Panc1 (cell line): ENCODE data around the gene PARP9. TPM values are rescaled to one million over a fixed set of nuclear protein-coding genes. Genes with fewer than 3 reads are reported as not detected.

ENCODE experiments used
- ATAC-seq: fragments of 200-7000 bp; cut with Tn5 transposase; 2 replicates; pipeline ENCODE4 v1.9.1; 2020; ENCODE audit warnings: mild to moderate bottlenecking, moderate library complexity
- BruUV-seq: library from RNA; stranded (reverse); fragments of 400-500 nt; replicated peaks from 2 replicates; lab custom pipeline; 2021; lab: Mats Ljungman, UMichigan
- CTCF ChIA-PET: fragments of 300-600 bp; sonication (Branson Sonifier 250); formaldehyde crosslinking; loops from one replicate; lab custom pipeline; 2022; ENCODE audit warnings: antibody characterized with exemption; lab: Charles Lee
- POLR2A ChIA-PET: fragments of 300-600 bp; sonication (Branson Sonifier 250); formaldehyde crosslinking; loops from one replicate; lab custom pipeline; 2022; ENCODE audit warnings: antibody characterized with exemption; lab: Charles Lee
- DNase-seq: peaks from one replicate; pipeline ENCODE4 v3.0.0-alpha.2; 2010; ENCODE audit warnings: low read depth, low spot score
- H3K27ac ChIP-seq: 2 replicates; pipeline ENCODE4 v1.5.1; 2011; ENCODE audit warnings: mild to moderate bottlenecking, low read length, inconsistent platforms
- H3K27me3 ChIP-seq: fragments of 200-500 bp; sonication (Bioruptor generic); 2 replicates; pipeline ENCODE4 v1.6.0; 2014; ENCODE audit warnings: low read length, inconsistent platforms; ENCODE audit not compliant: control insufficient read depth, insufficient read depth
- H3K36me3 ChIP-seq: fragments of 200-500 bp; sonication (Bioruptor generic); 2 replicates; pipeline ENCODE4 v1.5.1; 2014; ENCODE audit warnings: inconsistent platforms, mild to moderate bottlenecking, low read length, moderate library complexity; ENCODE audit not compliant: control insufficient read depth, insufficient read depth
- H3K4me1 ChIP-seq: 2 replicates; pipeline ENCODE4 v1.5.1; 2011; ENCODE audit warnings: inconsistent platforms, mild to moderate bottlenecking, low read length, moderate library complexity; ENCODE audit not compliant: control insufficient read depth, insufficient read depth
- H3K4me3 ChIP-seq, 2 experiments: 2 replicates each; pipeline ENCODE4 v1.5.1; 2011 to 2012; ENCODE audit warnings: low read depth in 2 of 2, low read length in 2 of 2, mild to moderate bottlenecking in 2 of 2, inconsistent platforms in 1 of 2, moderate library complexity in 1 of 2
- H3K9me3 ChIP-seq: fragments of 200-500 bp; sonication (Bioruptor generic); 2 replicates; pipeline ENCODE4 v1.5.1; 2014; ENCODE audit warnings: low read depth, mild to moderate bottlenecking, inconsistent platforms, low read length, moderate library complexity; ENCODE audit not compliant: control insufficient read depth, insufficient read depth
- POLR2AphosphoS5 ChIP-seq: IDR thresholded peaks from 2 replicates; pipeline ENCODE4 v1.6.1; 2012; ENCODE audit warnings: mild to moderate bottlenecking, low read depth, low read length, moderate library complexity
- SIN3A ChIP-seq: IDR thresholded peaks from 2 replicates; pipeline ENCODE4 v1.6.1; 2012; ENCODE audit warnings: low read depth, mild to moderate bottlenecking, low read length, moderate library complexity, borderline replicate concordance; ENCODE audit not compliant: insufficient read depth
- TCF7L2 ChIP-seq: IDR thresholded peaks from 2 replicates; pipeline ENCODE4 v1.6.1; 2011; ENCODE audit warnings: mild to moderate bottlenecking, low read depth, low read length, inconsistent platforms
- in situ Hi-C: cut with HindIII; loops from 2 replicates; pipeline ENCODE4 v1.10.0; 2016; ENCODE audit warnings: low sequenced_read_pairs, low pct_unique_long_range_greater_than_20kb
- intact Hi-C: fragments of 100-400 bp; cut with micrococcal nuclease; formaldehyde crosslinking; loops from one replicate; pipeline ENCODE4 v1.10.0; 2022; ENCODE audit not compliant: unreplicated experiment
- total RNA-seq: library from RNA; stranded (reverse); gene quantifications from one replicate; pipeline ENCODE4 v1.2.1, GENCODE V29; 2021; ENCODE audit not compliant: unreplicated experiment
- TF ChIP-seq, protein P1 (sequence below): fragments of 450-650 bp; IDR thresholded peaks from 2 replicates; pipeline ENCODE4 v1.5.1; 2017; ENCODE audit warnings: mild to moderate bottlenecking
- TF ChIP-seq, protein P2 (sequence below), 2 experiments: IDR thresholded peaks; 2 replicates each; pipeline ENCODE4 v1.6.1; 2011 to 2012; ENCODE audit warnings: low read depth in 2 of 2, control low read depth in 1 of 2, low read length in 1 of 2, mild to moderate bottlenecking in 1 of 2, moderate library complexity in 1 of 2; ENCODE audit not compliant: insufficient read depth in 1 of 2

The PARP9 gene
- total RNA-seq, 1 experiment from 2014 or later = 14.5 TPM

DNA sequence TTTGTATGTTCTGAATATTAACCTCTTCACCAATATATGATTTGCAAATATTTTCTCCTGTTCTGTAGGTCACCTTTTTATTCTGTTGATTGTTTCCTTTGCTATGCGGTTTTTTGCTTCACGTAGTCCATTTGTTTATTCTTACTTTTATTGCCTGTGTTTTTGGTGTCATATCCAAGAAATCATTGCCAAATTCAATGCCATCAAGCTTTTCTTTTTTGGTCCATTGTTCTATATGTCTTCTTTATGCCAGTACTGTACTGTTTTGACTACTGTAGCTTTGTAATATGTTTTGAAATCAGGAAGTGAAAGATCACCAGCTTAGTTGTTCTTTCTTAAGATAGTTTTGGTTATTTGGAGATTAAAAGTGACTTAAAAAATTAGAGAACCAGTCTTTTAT lies 17.5 kb upstream of the PARP9 start:
- ATAC-seq = no peak
- Histone ChIP-seq H3K4me1 (no peaks in the 10 kb centered on the region), H3K27me3 (no peaks in the 10 kb centered on the region), H3K4me3 (no peak overlapping the region), H3K36me3 (no peaks in the 10 kb centered on the region), H3K27ac (no peak overlapping the region), H3K9me3 (peaks cover 21% of the 10 kb centered on the region; the same call in 1 of the 2 replicates)
- BruUV-seq = no TSS peak
- CTCF ChIA-PET = no interaction called here
- intact Hi-C loops = no loop called here
- POLR2A ChIA-PET = no interaction called here
- TF ChIP-seq TCF7L2 = no peak
- TF ChIP-seq SIN3A = no peak
- TF ChIP-seq POLR2AphosphoS5 = no peak
- TF ChIP-seq, protein P1, sequence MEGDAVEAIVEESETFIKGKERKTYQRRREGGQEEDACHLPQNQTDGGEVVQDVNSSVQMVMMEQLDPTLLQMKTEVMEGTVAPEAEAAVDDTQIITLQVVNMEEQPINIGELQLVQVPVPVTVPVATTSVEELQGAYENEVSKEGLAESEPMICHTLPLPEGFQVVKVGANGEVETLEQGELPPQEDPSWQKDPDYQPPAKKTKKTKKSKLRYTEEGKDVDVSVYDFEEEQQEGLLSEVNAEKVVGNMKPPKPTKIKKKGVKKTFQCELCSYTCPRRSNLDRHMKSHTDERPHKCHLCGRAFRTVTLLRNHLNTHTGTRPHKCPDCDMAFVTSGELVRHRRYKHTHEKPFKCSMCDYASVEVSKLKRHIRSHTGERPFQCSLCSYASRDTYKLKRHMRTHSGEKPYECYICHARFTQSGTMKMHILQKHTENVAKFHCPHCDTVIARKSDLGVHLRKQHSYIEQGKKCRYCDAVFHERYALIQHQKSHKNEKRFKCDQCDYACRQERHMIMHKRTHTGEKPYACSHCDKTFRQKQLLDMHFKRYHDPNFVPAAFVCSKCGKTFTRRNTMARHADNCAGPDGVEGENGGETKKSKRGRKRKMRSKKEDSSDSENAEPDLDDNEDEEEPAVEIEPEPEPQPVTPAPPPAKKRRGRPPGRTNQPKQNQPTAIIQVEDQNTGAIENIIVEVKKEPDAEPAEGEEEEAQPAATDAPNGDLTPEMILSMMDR = no peak
- TF ChIP-seq, protein P2, sequence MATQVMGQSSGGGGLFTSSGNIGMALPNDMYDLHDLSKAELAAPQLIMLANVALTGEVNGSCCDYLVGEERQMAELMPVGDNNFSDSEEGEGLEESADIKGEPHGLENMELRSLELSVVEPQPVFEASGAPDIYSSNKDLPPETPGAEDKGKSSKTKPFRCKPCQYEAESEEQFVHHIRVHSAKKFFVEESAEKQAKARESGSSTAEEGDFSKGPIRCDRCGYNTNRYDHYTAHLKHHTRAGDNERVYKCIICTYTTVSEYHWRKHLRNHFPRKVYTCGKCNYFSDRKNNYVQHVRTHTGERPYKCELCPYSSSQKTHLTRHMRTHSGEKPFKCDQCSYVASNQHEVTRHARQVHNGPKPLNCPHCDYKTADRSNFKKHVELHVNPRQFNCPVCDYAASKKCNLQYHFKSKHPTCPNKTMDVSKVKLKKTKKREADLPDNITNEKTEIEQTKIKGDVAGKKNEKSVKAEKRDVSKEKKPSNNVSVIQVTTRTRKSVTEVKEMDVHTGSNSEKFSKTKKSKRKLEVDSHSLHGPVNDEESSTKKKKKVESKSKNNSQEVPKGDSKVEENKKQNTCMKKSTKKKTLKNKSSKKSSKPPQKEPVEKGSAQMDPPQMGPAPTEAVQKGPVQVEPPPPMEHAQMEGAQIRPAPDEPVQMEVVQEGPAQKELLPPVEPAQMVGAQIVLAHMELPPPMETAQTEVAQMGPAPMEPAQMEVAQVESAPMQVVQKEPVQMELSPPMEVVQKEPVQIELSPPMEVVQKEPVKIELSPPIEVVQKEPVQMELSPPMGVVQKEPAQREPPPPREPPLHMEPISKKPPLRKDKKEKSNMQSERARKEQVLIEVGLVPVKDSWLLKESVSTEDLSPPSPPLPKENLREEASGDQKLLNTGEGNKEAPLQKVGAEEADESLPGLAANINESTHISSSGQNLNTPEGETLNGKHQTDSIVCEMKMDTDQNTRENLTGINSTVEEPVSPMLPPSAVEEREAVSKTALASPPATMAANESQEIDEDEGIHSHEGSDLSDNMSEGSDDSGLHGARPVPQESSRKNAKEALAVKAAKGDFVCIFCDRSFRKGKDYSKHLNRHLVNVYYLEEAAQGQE (IDR thresholded peaks at IDR 0.05; ENCODE audit: insufficient read depth in 1 of 2, low read depth in 2 of 2, low read length in 1 of 2) = no peak
- no peak for DNase-seq
- in situ Hi-C loops = no loop called here

DNA sequence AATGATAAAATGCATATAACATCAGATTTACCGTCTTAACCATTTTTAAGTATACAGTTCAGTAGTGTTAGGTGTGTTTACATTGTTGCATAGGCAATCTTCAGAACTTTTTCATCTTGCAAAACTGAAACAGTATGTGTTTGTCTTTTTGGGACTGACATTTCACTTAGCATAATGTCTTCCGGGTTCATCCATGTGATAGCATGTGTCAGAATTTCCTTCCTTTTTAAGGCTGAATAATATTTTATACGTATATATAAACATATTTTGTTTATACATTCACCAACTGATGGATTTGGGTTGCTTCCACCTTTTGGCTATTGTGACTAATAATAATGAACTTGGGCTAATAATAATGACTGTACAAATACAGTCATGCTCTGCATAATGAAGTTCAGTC lies 16.4 kb upstream of the PARP9 start:
- POLR2A ChIA-PET = no interaction called here
- H3K27me3 ChIP-seq = no peaks in the 10 kb centered on the region
- H3K36me3 ChIP-seq = no peaks in the 10 kb centered on the region
- TF ChIP-seq, protein P2 (IDR thresholded peaks at IDR 0.05; ENCODE audit: insufficient read depth in 1 of 2, low read depth in 2 of 2, low read length in 1 of 2) = no peak
- TF ChIP-seq TCF7L2 (no peak), POLR2AphosphoS5 (no peak), SIN3A (no peak)
- TF ChIP-seq, protein P1 = no peak
- intact Hi-C loops = no loop called here
- BruUV-seq = no TSS peak
- CTCF ChIA-PET = no interaction called here
- no peak overlapping the region for H3K27ac ChIP-seq
- peaks cover 21% of the 10 kb centered on the region; the same call in 1 of the 2 replicates for H3K9me3 ChIP-seq
- no peak for ATAC-seq
- H3K4me3 ChIP-seq = no peak overlapping the region
- no peak for DNase-seq
- H3K4me1 ChIP-seq = no peaks in the 10 kb centered on the region
- in situ Hi-C loops = no loop called here
